Measurements from ENCODE around the gene CADM3.

The CADM3 gene

DNA sequence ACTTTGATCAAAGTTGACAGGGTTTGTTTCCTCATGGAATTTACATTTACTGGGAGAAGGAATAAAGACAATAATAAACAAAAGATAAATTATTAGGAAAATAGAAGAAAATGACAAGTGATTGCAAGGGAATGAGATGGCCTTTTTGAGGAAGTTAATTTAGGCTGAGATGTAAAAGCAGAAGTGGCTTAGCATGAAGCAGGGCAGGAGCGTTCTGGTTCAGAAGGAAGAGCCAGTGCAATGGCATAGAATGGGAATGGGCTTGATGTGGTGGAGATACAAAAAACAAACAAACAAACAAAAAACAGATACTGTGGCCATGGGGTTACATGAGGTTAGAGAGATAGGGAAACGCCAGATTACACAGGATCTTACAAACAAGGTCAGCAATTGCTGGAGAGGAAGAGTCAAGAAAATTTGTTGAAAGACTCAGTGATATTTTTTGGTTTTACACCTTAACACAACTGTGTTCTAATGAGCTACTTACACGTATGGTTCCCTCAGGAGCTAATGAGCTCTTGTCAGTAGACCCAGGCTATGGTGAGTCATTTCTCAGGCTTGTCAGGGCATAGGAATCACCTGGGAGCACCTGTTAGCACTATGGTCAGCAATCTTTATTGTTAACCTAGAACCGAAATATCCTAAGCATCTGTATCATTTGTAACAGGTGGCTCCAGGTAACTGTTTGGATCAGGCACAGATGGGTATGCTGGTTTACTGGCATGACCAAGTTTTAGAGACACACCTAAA lies 8.7 kb upstream of the CADM3 start:
- ATAC-seq (replicated peaks) (peak in 1 of 2 donors; percentile 36), DNase-seq (no peak)
- H3K27me3 Mint-ChIP-seq, result peaks cover 7 to 18% of the 10 kb centered on the region in 2 donors
- H3K27ac Mint-ChIP-seq, result no peak overlapping the region
- H3K9me3 Mint-ChIP-seq, result no peaks in the 10 kb centered on the region
- H3K36me3 Mint-ChIP-seq, result no peaks in the 10 kb centered on the region
- H3K4me3 Mint-ChIP-seq, result no peak overlapping the region
- H3K4me1 Mint-ChIP-seq, result peaks cover 4 to 13% of the 10 kb centered on the region in 2 donors

GRCh38 chr1:159163614-159164228 lies 7.7 kb upstream of the CADM3 start:
- H3K27ac Mint-ChIP-seq, result no peak overlapping the region
- ATAC-seq (replicated peaks), result no peak
- peaks cover 4 to 13% of the 10 kb centered on the region in 2 donors for H3K4me1 Mint-ChIP-seq
- no peak for DNase-seq
- H3K27me3 Mint-ChIP-seq, result peaks cover 9 to 28% of the 10 kb centered on the region in 2 donors
- no peaks in the 10 kb centered on the region for H3K36me3 Mint-ChIP-seq
- no peaks in the 10 kb centered on the region for H3K9me3 Mint-ChIP-seq
- H3K4me3 Mint-ChIP-seq, result no peak overlapping the region

DNA sequence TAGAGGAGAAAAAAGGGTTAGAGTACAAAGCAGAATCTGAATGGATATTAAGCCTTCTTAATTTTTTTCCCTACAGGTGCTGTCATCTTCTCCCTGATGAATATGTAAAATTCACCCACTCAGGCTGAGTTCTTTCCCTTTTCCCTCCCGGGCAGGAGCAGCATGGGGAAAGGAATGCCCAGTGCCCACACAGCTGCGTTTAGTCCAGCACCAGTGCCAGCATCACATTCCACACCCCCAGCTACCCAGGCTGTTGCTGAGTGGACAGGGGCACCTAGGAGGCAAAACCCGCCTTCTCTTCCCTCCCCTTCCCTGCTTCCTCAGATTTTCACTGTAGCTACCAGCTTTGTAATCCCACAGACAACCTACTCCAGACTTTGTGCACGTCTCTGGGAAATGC lies 3.4 kb upstream of the CADM3 start:
- H3K36me3 Mint-ChIP-seq, result no peaks in the 10 kb centered on the region
- no peak for ATAC-seq (replicated peaks)
- no peak overlapping the region for H3K4me3 Mint-ChIP-seq
- no peak overlapping the region for H3K27ac Mint-ChIP-seq
- peaks cover 12 to 14% of the 10 kb centered on the region in 2 donors for H3K4me1 Mint-ChIP-seq
- peaks cover 27 to 55% of the 10 kb centered on the region in 2 donors for H3K27me3 Mint-ChIP-seq
- DNase-seq, result no peak
- H3K9me3 Mint-ChIP-seq, result no peaks in the 10 kb centered on the region

DNA sequence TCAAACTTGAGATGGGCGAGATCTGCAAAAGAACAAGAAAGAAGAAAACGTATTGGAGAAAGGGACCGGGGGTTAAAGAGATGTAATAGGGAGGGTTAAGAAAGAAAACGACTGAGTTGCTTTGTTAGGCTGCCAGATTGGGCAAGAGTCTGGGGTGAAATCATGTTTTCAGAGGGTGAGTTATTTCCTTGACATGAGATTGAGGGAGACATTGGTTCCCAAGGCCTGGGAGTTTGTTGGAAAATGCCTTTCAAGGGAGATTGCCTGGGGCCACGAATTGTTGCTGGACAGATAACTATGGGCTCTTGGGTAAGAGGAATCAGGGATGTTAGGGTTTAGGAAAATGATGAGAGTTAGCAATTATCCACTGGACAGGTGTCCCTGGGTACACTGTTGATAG lies 776 bp upstream of the CADM3 start:
- ATAC-seq (replicated peaks), result no peak
- H3K27me3 Mint-ChIP-seq, result peaks cover 45 to 71% of the 10 kb centered on the region in 2 donors

DNA sequence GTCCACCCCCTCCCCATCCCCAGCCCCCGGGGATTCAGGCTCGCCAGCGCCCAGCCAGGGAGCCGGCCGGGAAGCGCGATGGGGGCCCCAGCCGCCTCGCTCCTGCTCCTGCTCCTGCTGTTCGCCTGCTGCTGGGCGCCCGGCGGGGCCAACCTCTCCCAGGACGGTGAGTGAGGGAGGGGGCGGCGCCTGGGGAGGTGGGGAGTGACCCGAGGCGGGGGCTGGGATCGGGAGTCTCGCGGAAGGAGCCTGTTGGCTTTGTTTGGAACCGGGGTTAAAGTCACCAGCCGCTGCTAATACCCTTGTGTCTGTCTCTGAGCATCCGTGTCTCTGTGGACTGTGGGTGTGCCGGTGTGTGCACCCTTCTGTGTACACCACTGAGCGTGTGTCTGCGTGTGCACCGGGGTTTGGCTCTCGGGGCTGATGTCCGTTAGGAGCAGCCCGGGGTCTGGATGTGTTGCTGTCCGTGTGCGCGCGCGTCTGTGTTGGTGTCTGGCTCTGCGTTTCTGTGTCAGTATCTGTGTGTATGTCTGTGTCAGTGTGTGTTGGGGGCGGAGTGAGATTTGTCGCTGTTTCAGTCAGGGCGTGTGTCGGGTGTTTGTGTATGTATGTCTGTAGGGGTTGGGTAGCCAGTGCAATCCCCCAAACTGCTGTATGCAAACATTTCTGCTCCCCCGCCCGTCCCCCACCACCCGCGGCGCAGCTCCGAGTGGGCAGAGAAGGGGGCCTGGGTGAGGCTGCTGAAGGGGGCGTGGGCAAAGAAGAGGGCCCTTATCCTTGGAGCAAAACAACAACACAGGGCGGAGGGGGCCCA lies 480 bp downstream of the CADM3 start:
- H3K27me3 Mint-ChIP-seq, result peaks cover 45 to 72% of the 10 kb centered on the region in 2 donors
- peak overlapping the region; percentile 0 for H3K27ac Mint-ChIP-seq
- DNase-seq (no peak), ATAC-seq (replicated peaks) (peak; percentile 64 to 77)
- no peaks in the 10 kb centered on the region for H3K36me3 Mint-ChIP-seq
- H3K4me1 Mint-ChIP-seq, result peaks cover 20 to 23% of the 10 kb centered on the region in 2 donors
- peak overlapping the region; percentile 73 to 78 for H3K4me3 Mint-ChIP-seq
- H3K9me3 Mint-ChIP-seq, result no peaks in the 10 kb centered on the region

More for the DNA sequence above, 776 bp upstream of the CADM3 start:
- Mint-ChIP-seq H3K9me3 (no peaks in the 10 kb centered on the region), H3K36me3 (no peaks in the 10 kb centered on the region), H3K4me3 (peak overlapping the region; percentile 43 to 44), H3K27ac (no peak overlapping the region), H3K4me1 (peaks cover 20 to 23% of the 10 kb centered on the region in 2 donors)
- no peak for DNase-seq

DNA sequence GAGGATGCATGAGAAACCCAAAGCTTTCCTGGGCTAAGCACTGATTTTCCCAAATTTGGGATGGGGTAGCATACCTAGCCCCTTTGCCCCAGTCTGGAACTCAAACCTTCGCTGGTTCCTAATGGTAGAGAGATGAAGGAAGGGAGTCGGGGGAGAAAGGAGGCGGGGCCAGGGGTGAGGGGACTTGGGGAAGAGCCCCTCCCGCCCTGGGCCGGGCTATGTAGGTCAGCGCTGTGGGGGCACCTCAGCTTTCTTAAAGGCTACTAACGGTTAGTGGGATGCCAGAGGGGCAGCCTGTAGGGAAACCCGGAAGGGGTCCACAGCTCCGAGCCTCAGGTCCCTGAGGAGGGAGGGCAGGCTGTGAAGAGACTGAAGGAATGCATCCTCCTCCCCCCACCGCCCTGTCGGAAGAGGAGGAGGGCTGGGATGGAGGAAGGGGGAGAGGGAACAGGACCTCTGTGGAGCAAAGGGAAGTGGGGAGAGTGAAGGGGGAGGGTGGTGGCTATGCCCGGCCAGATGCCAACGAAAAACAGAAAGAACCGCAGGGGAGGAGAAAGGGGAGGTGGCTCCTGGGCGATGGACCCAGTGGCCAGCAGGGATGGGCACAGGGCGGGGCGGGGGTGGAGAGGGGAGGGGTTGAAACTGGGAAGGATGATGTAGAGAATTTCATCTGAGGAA lies 1.3 kb downstream of the CADM3 start:
- Mint-ChIP-seq H3K36me3 (no peaks in the 10 kb centered on the region), H3K4me1 (peaks cover 20 to 23% of the 10 kb centered on the region in 2 donors), H3K4me3 (peak overlapping the region; percentile 45), H3K27me3 (peaks cover 52 to 69% of the 10 kb centered on the region in 2 donors), H3K9me3 (no peaks in the 10 kb centered on the region), H3K27ac (no peak overlapping the region)
- no peak for DNase-seq
- no peak for ATAC-seq (replicated peaks)

- H3K9me3 Mint-ChIP-seq, result no peaks in the 10 kb centered on the region
- peaks cover 20 to 23% of the 10 kb centered on the region in 2 donors for H3K4me1 Mint-ChIP-seq
- DNase-seq (no peak), ATAC-seq (replicated peaks) (peak in 1 of 2 donors; percentile 29)
- H3K4me3 Mint-ChIP-seq, result peak overlapping the region in 1 of 2 donors; percentile 29
- peaks cover 48 to 66% of the 10 kb centered on the region in 2 donors for H3K27me3 Mint-ChIP-seq
- H3K36me3 Mint-ChIP-seq, result no peaks in the 10 kb centered on the region
- no peak overlapping the region for H3K27ac Mint-ChIP-seq
These were observed 1.9 kb downstream of the CADM3 start for GRCh38 chr1:159173320-159173719.

- Mint-ChIP-seq H3K36me3 (no peaks in the 10 kb centered on the region), H3K4me1 (peaks cover 20 to 23% of the 10 kb centered on the region in 2 donors), H3K27me3 (peaks cover 47 to 56% of the 10 kb centered on the region in 2 donors), H3K27ac (no peak overlapping the region), H3K4me3 (no peak overlapping the region), H3K9me3 (no peaks in the 10 kb centered on the region)
- ATAC-seq (replicated peaks) (no peak), DNase-seq (no peak)
These were observed 4.2 kb downstream of the CADM3 start for GRCh38 chr1:159175571-159175970.

DNA sequence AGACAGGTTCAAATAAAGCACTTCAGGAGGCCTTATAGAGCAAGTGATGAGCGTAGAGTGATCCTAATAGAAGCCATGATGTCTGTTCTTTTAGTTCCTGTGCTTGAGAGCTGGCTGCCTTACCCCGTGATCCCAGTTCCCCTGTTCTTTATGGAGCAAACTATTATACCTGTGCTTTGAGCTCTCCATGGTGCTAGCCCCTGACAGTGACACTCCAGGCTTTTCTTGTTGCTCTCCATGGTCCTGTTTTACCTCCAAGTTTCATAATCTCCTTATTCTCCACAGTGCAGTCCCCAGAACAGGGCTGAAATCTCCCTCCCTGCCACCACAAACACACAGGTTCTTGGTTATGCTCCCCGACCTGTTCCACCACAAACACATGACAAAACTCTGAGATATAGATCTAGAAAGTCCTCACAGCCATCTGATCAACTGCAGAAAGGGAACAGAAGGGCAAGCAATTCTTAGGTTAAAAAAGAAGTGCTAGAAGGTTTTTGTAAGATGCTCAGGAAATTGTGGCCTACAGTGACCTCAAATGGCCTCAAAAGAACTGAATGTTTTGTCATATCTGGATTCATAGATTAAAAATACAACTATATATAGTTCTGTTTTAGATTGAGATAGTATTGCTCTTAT lies 6.0 kb downstream of the CADM3 start:
- Mint-ChIP-seq H3K4me1 (peaks cover 15% of the 10 kb centered on the region in 2 donors), H3K27me3 (peaks cover 41 to 55% of the 10 kb centered on the region in 2 donors)
- peak in 1 of 2 donors; percentile 27 for ATAC-seq (replicated peaks)

DNA sequence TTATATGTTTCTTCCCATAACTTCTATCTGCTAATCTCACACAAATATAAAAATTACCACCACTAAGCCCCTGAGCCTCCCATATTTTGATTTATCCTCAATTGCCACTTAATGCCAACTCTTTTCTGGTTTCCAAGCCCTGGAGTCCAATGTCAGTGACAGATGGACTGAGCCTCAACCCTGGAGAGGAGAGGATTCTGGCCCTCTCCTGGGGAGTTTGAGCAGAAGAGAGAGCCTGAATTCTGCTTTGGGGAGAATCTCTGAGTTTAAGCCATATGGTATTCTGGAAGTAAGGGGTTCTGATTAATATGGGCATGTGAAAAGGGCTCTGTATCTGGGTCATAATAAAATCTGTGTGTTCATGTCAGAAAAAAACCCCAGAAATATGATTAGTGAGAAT lies 8.5 kb downstream of the CADM3 start:
- Mint-ChIP-seq H3K4me3 (no peak overlapping the region), H3K36me3 (peaks cover 0 to 5% of the 10 kb centered on the region in 2 donors), H3K9me3 (no peaks in the 10 kb centered on the region), H3K4me1 (peaks cover 0 to 5% of the 10 kb centered on the region in 2 donors), H3K27ac (no peak overlapping the region), H3K27me3 (peaks cover 26 to 37% of the 10 kb centered on the region in 2 donors)
- ATAC-seq (replicated peaks), result no peak
- DNase-seq, result no peak

More for the DNA sequence above, 6.0 kb downstream of the CADM3 start:
- Mint-ChIP-seq H3K9me3 (no peaks in the 10 kb centered on the region), H3K36me3 (peaks cover 0 to 5% of the 10 kb centered on the region in 2 donors), H3K4me3 (no peak overlapping the region), H3K27ac (no peak overlapping the region)
- no peak for DNase-seq

GRCh38 chr1:159180516-159180915 lies 9.1 kb downstream of the CADM3 start:
- no peaks in the 10 kb centered on the region for H3K9me3 Mint-ChIP-seq
- H3K4me1 Mint-ChIP-seq, result peaks cover 0 to 5% of the 10 kb centered on the region in 2 donors
- H3K27me3 Mint-ChIP-seq, result peaks cover 22 to 30% of the 10 kb centered on the region in 2 donors
- H3K27ac Mint-ChIP-seq, result no peak overlapping the region
- no peak overlapping the region for H3K4me3 Mint-ChIP-seq
- peaks cover 0 to 5% of the 10 kb centered on the region in 2 donors for H3K36me3 Mint-ChIP-seq
- DNase-seq (no peak), ATAC-seq (replicated peaks) (no peak)

DNA sequence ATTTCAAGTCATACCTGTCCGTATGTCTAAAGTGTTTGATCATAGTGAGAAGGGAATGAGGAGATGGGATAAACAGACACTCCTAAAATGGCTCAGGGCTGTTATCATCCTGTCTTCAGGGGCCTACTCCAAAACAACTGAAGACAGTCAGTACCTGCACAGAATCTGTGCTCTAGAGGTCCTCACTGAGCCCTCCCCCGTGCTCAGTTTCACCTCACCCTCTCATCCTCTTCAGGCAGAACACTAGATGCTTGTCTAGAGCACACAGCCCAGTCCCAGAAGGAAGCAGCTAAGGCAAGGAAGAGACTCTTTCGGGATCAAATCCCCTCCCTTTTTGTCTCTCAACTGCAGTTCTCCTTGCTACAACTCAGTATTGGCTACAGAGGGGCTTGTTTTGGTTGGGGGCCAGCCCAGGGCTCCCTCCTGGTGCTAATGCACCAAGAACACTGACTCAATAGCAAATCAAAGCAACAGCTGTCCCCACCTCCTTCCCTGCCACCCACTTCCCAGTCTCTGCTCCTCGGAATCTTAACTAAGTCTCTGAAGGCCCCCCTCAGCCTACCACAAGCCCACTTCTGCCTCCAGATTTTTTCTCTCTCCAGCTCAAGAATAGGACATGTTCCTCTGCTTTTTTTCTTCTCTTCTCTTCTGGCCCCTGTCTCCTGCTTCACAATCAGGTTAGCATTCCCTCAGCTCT lies 10.1 kb downstream of the CADM3 start:
- no peaks in the 10 kb centered on the region for H3K9me3 Mint-ChIP-seq
- no peak overlapping the region for H3K27ac Mint-ChIP-seq
- DNase-seq (no peak), ATAC-seq (replicated peaks) (no peak)
- peaks cover 22 to 28% of the 10 kb centered on the region in 2 donors for H3K27me3 Mint-ChIP-seq
- H3K4me1 Mint-ChIP-seq, result peaks cover 0 to 5% of the 10 kb centered on the region in 2 donors
- H3K36me3 Mint-ChIP-seq, result peaks cover 0 to 5% of the 10 kb centered on the region in 2 donors
- no peak overlapping the region for H3K4me3 Mint-ChIP-seq

- H3K27me3 Mint-ChIP-seq, result peaks cover 26 to 31% of the 10 kb centered on the region in 2 donors
- peaks cover 0 to 5% of the 10 kb centered on the region in 2 donors for H3K36me3 Mint-ChIP-seq
- peaks cover 19 to 21% of the 10 kb centered on the region in 2 donors for H3K4me1 Mint-ChIP-seq
- H3K27ac Mint-ChIP-seq, result no peak overlapping the region
- ATAC-seq (replicated peaks), result no peak
- no peak overlapping the region for H3K4me3 Mint-ChIP-seq
- DNase-seq, result no peak
- no peaks in the 10 kb centered on the region for H3K9me3 Mint-ChIP-seq
These were observed 12.8 kb downstream of the CADM3 start for GRCh38 chr1:159184201-159184600.

Data from stimulated activated naive B cell treated with anti-CD40 and anti-IgM and Interleukin-4, amounts not matched to agents 10 μg/mL and 1 μg/mL and 100 μg/mL, for 72 hours (primary cell).